SU-DHL-6 (cell line): Measurements from ENCODE around the gene SLC16A12.

Source experiments
- H2AFZ ChIP-seq: fragments of 200-600 bp; sonication (generic); 2 replicates; pipeline ENCODE4 v1.6.1; 2014; ENCODE audit warnings: low read depth, mild to moderate bottlenecking, moderate library complexity, mixed read lengths, antibody characterized with exemption, low read length; ENCODE audit not compliant: severe bottlenecking
- H3F3A ChIP-seq: fragments of 200-600 bp; shearing (Covaris generic); 2 replicates; pipeline ENCODE4 v1.6.0; 2016; ENCODE audit warnings: antibody characterized with exemption, mild to moderate bottlenecking; ENCODE audit not compliant: insufficient read depth
- H3K27ac ChIP-seq: fragments of 200-600 bp; sonication (generic); 2 replicates; pipeline ENCODE4 v1.5.1; 2016; ENCODE audit warnings: low read depth, mild to moderate bottlenecking, low read length, moderate library complexity, mixed read lengths
- H3K27me3 ChIP-seq: fragments of 200-600 bp; sonication (generic), shearing (Covaris generic); 2 replicates; pipeline ENCODE4 v1.6.0; 2014; ENCODE audit warnings: mild to moderate bottlenecking, low read length
- H3K36me3 ChIP-seq: fragments of 200-600 bp; sonication (generic); 2 replicates; pipeline ENCODE4 v1.6.1; 2014; ENCODE audit warnings: mild to moderate bottlenecking, low read length, mixed read lengths
- H3K4me2 ChIP-seq: fragments of 300-600, 200-600 bp; shearing (Covaris generic), sonication (generic); 2 replicates; pipeline ENCODE4 v1.6.0; 2014; ENCODE audit warnings: low read length, low read depth, mild to moderate bottlenecking; ENCODE audit not compliant: poor library complexity, severe bottlenecking
- H3K4me3 ChIP-seq: fragments of 200-600 bp; sonication (generic); 2 replicates; pipeline ENCODE4 v1.5.1; 2014; ENCODE audit warnings: antibody characterized with exemption, low read length, mild to moderate bottlenecking, mixed read lengths; ENCODE audit not compliant: insufficient read depth, poor library complexity, severe bottlenecking
- H3K79me2 ChIP-seq: fragments of 200-600 bp; sonication (generic); 2 replicates; pipeline ENCODE4 v1.6.1; 2014; ENCODE audit warnings: mild to moderate bottlenecking, low read length, moderate library complexity; ENCODE audit not compliant: insufficient read depth
- H3K9ac ChIP-seq: fragments of 200-600 bp; sonication (generic); 2 replicates; pipeline ENCODE4 v1.7.0; 2014; ENCODE audit warnings: mild to moderate bottlenecking, low read length
- H3K9me2 ChIP-seq: fragments of 200-600 bp; sonication (generic); replicated peaks from 2 replicates; pipeline ENCODE4 v1.6.1; 2014; ENCODE audit warnings: low read length; ENCODE audit not compliant: insufficient read depth
- H3K9me3 ChIP-seq: fragments of 200-600 bp; sonication (generic); 2 replicates; pipeline ENCODE4 v1.6.1; 2014; ENCODE audit warnings: low read length, mixed read lengths; ENCODE audit not compliant: insufficient read depth
- H4K20me1 ChIP-seq: fragments of 200-600 bp; sonication (generic); 2 replicates; pipeline ENCODE4 v1.6.1; 2014; ENCODE audit warnings: low read depth, mild to moderate bottlenecking, antibody characterized with exemption, low read length, moderate library complexity, mixed read lengths
- CTCF ChIP-seq: fragments of 200-600 bp; sonication (generic); IDR thresholded peaks from one replicate; pipeline ENCODE4 v1.5.1; 2017; ENCODE audit warnings: antibody characterized with exemption, mild to moderate bottlenecking, low read length, moderate library complexity; ENCODE audit not compliant: insufficient read depth, poor library complexity, severe bottlenecking
- EZH2phosphoT487 ChIP-seq: fragments of 200-600 bp; sonication (generic), shearing (Covaris generic); conservative IDR thresholded peaks from 2 replicates; pipeline ENCODE4 v1.6.1; 2018; ENCODE audit warnings: mild to moderate bottlenecking, antibody characterized with exemption, low read length, moderate library complexity, mixed read lengths

Gene SLC16A12

DNA sequence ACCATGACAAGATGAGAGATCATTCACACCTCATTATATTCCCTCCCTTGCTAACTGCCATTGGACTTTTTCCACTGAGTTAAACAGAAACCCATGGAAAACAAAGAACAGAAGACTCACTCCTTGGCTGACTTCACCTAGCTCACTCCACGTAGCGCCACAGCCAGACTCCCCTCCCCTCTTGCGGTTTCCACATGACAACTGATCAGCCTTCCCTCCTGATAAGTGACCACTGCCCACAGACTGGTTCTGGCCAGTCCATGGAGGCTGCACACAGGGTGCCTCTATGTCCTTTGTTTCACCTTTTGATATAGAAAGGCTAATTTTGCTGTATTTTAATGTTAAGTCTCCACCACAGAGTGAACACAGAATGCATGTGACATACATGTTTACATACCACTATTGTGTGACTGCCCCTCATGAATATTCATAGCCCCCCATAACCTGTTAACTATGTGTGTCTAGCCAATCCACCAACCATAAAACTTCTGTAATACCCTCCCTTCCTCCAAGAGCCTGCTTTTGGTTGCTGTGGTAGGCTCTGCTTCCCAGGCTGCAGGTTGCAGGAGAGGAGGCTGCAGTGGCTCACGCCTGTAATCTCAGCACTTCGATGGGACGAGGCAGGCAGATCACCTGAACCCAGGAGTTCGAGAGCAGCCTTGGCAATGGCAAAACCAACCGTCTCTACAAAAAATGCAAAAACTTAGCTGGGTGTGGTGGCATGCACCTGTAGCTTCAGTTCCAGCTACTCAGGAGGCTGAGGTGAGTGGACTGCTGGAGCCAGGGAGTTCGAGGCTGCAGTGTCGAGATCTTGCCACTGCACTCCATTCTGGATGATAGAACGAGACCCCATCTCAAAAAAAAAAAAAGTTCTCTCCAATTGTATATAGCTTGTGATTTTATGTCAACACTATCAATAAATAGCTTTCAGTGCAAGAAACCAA is 131.0 kb downstream of the SLC16A12 start:
- Histone ChIP-seq H3K9me3 (no peaks in the 10 kb centered on the region), H2AFZ (no peak overlapping the region), H3K36me3 (no peaks in the 10 kb centered on the region), H3K79me2 (no peaks in the 10 kb centered on the region), H3K9ac (no peak overlapping the region), H3K4me2 (no peak overlapping the region), H3K27ac (no peak overlapping the region), H3K9me2 (no peaks in the 10 kb centered on the region), H3K27me3 (no peaks in the 10 kb centered on the region), H3F3A (no peaks in the 10 kb centered on the region), H3K4me3 (no peak overlapping the region), H4K20me1 (no peaks in the 10 kb centered on the region)
- TF ChIP-seq EZH2phosphoT487 (no peak), CTCF (no peak)

GRCh38 chr10:89403043-89403442 is 132.4 kb downstream of the SLC16A12 start:
- Histone ChIP-seq H3K79me2 (no peaks in the 10 kb centered on the region), H3K9ac (no peak overlapping the region), H3K4me3 (no peak overlapping the region), H3K27ac (no peak overlapping the region), H3K4me2 (no peak overlapping the region), H3F3A (no peaks in the 10 kb centered on the region), H3K9me3 (no peaks in the 10 kb centered on the region), H3K27me3 (no peaks in the 10 kb centered on the region), H3K9me2 (no peaks in the 10 kb centered on the region), H4K20me1 (no peaks in the 10 kb centered on the region), H3K36me3 (no peaks in the 10 kb centered on the region), H2AFZ (no peak overlapping the region)
- TF ChIP-seq EZH2phosphoT487 (no peak), CTCF (no peak)

DNA sequence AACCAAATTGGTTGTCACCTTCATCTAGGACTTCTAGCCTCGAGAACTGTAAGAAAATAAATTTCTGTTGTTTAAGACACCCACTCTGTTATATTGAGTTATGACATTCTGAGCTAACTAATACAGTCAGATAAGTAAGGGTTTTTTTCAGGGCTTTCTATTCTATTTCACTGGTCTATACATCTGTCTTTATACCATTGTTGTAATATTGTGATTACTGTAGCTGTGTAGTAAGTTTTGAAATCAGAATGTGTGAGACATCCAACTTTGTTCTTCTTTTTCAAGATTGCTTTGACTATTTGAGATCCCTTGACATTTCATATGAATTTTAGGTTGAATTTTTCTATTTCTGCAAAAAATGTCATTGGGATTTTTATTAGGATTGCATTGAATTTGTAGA is 135.4 kb downstream of the SLC16A12 start:
- Histone ChIP-seq H3K79me2 (no peaks in the 10 kb centered on the region), H2AFZ (no peak overlapping the region), H4K20me1 (no peaks in the 10 kb centered on the region), H3K9me2 (no peaks in the 10 kb centered on the region), H3K4me3 (no peak overlapping the region), H3K27ac (no peak overlapping the region), H3F3A (no peaks in the 10 kb centered on the region), H3K4me2 (no peak overlapping the region), H3K27me3 (no peaks in the 10 kb centered on the region), H3K9me3 (no peaks in the 10 kb centered on the region), H3K36me3 (no peaks in the 10 kb centered on the region), H3K9ac (no peak overlapping the region)
- TF ChIP-seq EZH2phosphoT487 (no peak), CTCF (no peak)
